OCI-LY1 (cell line): Measurements from ENCODE around the gene MPST.

ENCODE experiments used
- H2AFZ ChIP-seq: fragments of 200-600 bp; sonication (generic), shearing (Covaris generic); 2 replicates; pipeline ENCODE4 v1.6.0; 2014; ENCODE audit warnings: antibody characterized with exemption, mild to moderate bottlenecking, low read length
- H3F3A ChIP-seq: fragments of 200-600 bp; sonication (generic), shearing (Covaris generic); 2 replicates; pipeline ENCODE4 v1.6.0; 2014; ENCODE audit warnings: mild to moderate bottlenecking, antibody characterized with exemption, low read length, moderate library complexity; ENCODE audit not compliant: insufficient read depth
- H3K27ac ChIP-seq: fragments of 200-600 bp; sonication (generic); 2 replicates; pipeline ENCODE4 v1.5.1; 2014; ENCODE audit warnings: low read length, mixed run types, mild to moderate bottlenecking, low read depth; ENCODE audit not compliant: poor library complexity, severe bottlenecking
- H3K27me3 ChIP-seq: fragments of 200-600 bp; sonication (generic); 2 replicates; pipeline ENCODE4 v1.6.0; 2014; ENCODE audit warnings: antibody characterized with exemption, mild to moderate bottlenecking, low read length, moderate library complexity; ENCODE audit not compliant: insufficient read depth
- H3K36me3 ChIP-seq: fragments of 200-600 bp; sonication (generic); 2 replicates; pipeline ENCODE4 v1.6.1; 2014; ENCODE audit warnings: mild to moderate bottlenecking, antibody characterized with exemption, low read length, moderate library complexity, mixed read lengths; ENCODE audit not compliant: insufficient read depth
- H3K4me1 ChIP-seq: fragments of 200-600 bp; sonication (generic); 2 replicates; pipeline ENCODE4 v1.5.1; 2014; ENCODE audit warnings: mild to moderate bottlenecking, low read length, moderate library complexity; ENCODE audit not compliant: insufficient read depth, severe bottlenecking
- H3K4me2 ChIP-seq: fragments of 200-600 bp; sonication (generic), shearing (Covaris generic); 2 replicates; pipeline ENCODE4 v1.6.1; 2014; ENCODE audit warnings: low read length
- H3K4me3 ChIP-seq: fragments of 200-600 bp; sonication (generic); 2 replicates; pipeline ENCODE4 v1.5.1; 2014; ENCODE audit warnings: low read length, low read depth, mild to moderate bottlenecking, mixed read lengths; ENCODE audit not compliant: poor library complexity, severe bottlenecking
- H3K79me2 ChIP-seq: fragments of 200-600 bp; shearing (Covaris generic); 2 replicates; pipeline ENCODE4 v1.6.1; 2016; ENCODE audit warnings: mixed run types, low read length, mixed read lengths; ENCODE audit not compliant: insufficient read depth
- H3K9ac ChIP-seq: fragments of 200-600 bp; sonication (generic), shearing (Covaris generic); 2 replicates; pipeline ENCODE4 v1.6.1; 2014; ENCODE audit warnings: mild to moderate bottlenecking, low read length, mixed read lengths
- H3K9me2 ChIP-seq: fragments of 200-600 bp; sonication (generic), shearing (Covaris generic); 2 replicates; pipeline ENCODE4 v1.6.1; 2014; ENCODE audit warnings: low read depth, mild to moderate bottlenecking, low read length, mixed read lengths
- H3K9me3 ChIP-seq: fragments of 200-600 bp; shearing (Covaris generic); 2 replicates; pipeline ENCODE4 v1.6.1; 2014; ENCODE audit warnings: low read length, mixed read lengths
- H4K20me1 ChIP-seq: fragments of 200-600 bp; sonication (generic), shearing (Covaris generic); 2 replicates; pipeline ENCODE4 v1.6.0; 2016; ENCODE audit warnings: mild to moderate bottlenecking, low read length; ENCODE audit not compliant: insufficient read depth
- CTCF ChIP-seq: fragments of 200-600 bp; sonication (generic), shearing (Covaris generic); IDR thresholded peaks from 2 replicates; pipeline ENCODE4 v1.5.1; 2017; ENCODE audit warnings: mild to moderate bottlenecking, antibody characterized with exemption, low read length, moderate library complexity, mixed read lengths
- EZH2 ChIP-seq: fragments of 200-600 bp; sonication (generic), shearing (Covaris generic); IDR thresholded peaks from 2 replicates; pipeline ENCODE4 v1.8.0; 2017; ENCODE audit warnings: borderline replicate concordance, mixed run types, mild to moderate bottlenecking, antibody characterized with exemption, low read length, moderate library complexity, mixed read lengths

Gene MPST

GRCh38 chr22:37008365-37008764 lies 11.2 kb upstream of the MPST start:
- Histone ChIP-seq H3K9ac (no peak overlapping the region), H3K9me3 (no peaks in the 10 kb centered on the region), H3F3A (no peaks in the 10 kb centered on the region), H3K27me3 (no peaks in the 10 kb centered on the region; the same call in 1 of the 2 replicates), H2AFZ (no peak overlapping the region), H3K4me3 (no peak overlapping the region), H3K4me2 (no peak overlapping the region), H3K27ac (no peak overlapping the region), H3K36me3 (no peaks in the 10 kb centered on the region), H3K4me1 (no peaks in the 10 kb centered on the region), H4K20me1 (no peaks in the 10 kb centered on the region), H3K9me2 (no peaks in the 10 kb centered on the region), H3K79me2 (no peaks in the 10 kb centered on the region)
- no peak for TF ChIP-seq CTCF
- no peak for TF ChIP-seq EZH2

- Histone ChIP-seq H4K20me1 (no peaks in the 10 kb centered on the region), H3K4me3 (no peak overlapping the region), H3K4me2 (no peak overlapping the region), H3K4me1 (no peaks in the 10 kb centered on the region), H3K79me2 (no peaks in the 10 kb centered on the region), H3K9ac (no peak overlapping the region), H2AFZ (no peak overlapping the region), H3F3A (no peaks in the 10 kb centered on the region), H3K36me3 (no peaks in the 10 kb centered on the region), H3K27me3 (no peaks in the 10 kb centered on the region; the same call in 1 of the 2 replicates), H3K9me3 (no peaks in the 10 kb centered on the region), H3K9me2 (no peaks in the 10 kb centered on the region), H3K27ac (no peak overlapping the region)
- TF ChIP-seq CTCF (no peak), EZH2 (no peak)
These were observed 10.1 kb upstream of the MPST start for GRCh38 chr22:37009490-37009889.

- Histone ChIP-seq H3F3A (no peaks in the 10 kb centered on the region), H3K4me3 (no peak overlapping the region), H3K4me2 (no peak overlapping the region), H3K27me3 (no peaks in the 10 kb centered on the region; the same call in 1 of the 2 replicates), H3K9ac (no peak overlapping the region), H3K9me3 (no peaks in the 10 kb centered on the region), H2AFZ (no peak overlapping the region), H3K27ac (no peak overlapping the region), H3K4me1 (no peaks in the 10 kb centered on the region), H3K36me3 (no peaks in the 10 kb centered on the region), H4K20me1 (no peaks in the 10 kb centered on the region), H3K79me2 (no peaks in the 10 kb centered on the region), H3K9me2 (no peaks in the 10 kb centered on the region)
- TF ChIP-seq EZH2 (no peak), CTCF (no peak)
These were observed 9.4 kb upstream of the MPST start for GRCh38 chr22:37010174-37010573.
